DOHH2 (cell line): Measurements from ENCODE around the gene CRB3.

Experiments
- CTCF ChIP-seq: fragments of 200-600 bp; sonication (generic); IDR thresholded peaks from one replicate; pipeline ENCODE4 v1.5.1; 2014; ENCODE audit warnings: antibody characterized with exemption, mild to moderate bottlenecking, low read depth, low read length; ENCODE audit not compliant: poor library complexity, severe bottlenecking
- EZH2phosphoT487 ChIP-seq: fragments of 200-600 bp; sonication (generic); IDR thresholded peaks from 2 replicates; pipeline ENCODE4 v1.6.1; 2017; ENCODE audit warnings: borderline replicate concordance, mild to moderate bottlenecking, antibody characterized with exemption, low read length, moderate library complexity, mixed read lengths

GRCh38 chr19:6478815-6479214 lies 14.7 kb downstream of the CRB3 start:
- no peak for TF ChIP-seq CTCF
- TF ChIP-seq EZH2phosphoT487, result no peak
